HepG2 (cell line): ENCODE measurements around the gene FAIM2.

Experiments
- ARID2 ChIP-seq: sonication (generic); formaldehyde crosslinking; IDR thresholded peaks from 2 replicates; pipeline ENCODE4 v1.8.1; 2022; ENCODE audit warnings: mild to moderate bottlenecking, missing genetic modification reagents, borderline replicate concordance
- CEBPB ChIP-seq: IDR thresholded peaks from 2 replicates; pipeline ENCODE4 v1.6.1; 2011; ENCODE audit warnings: low read depth, low read length, improper control_type of control experiment, borderline replicate concordance
- ERF ChIP-seq: IDR thresholded peaks from 2 replicates; pipeline ENCODE4 v1.6.1; 2018; ENCODE audit warnings: missing biosample characterization, missing genetic modification reagents
- GABPA ChIP-seq, 2 experiments: IDR thresholded peaks; 2 replicates each; pipeline ENCODE4 v1.6.1; 2011 to 2016; ENCODE audit warnings: low read depth in 2 of 2, low read length in 1 of 2, missing biosample characterization in 1 of 2, missing genetic modification characterization in 1 of 2
- GABPB1 ChIP-seq: IDR thresholded peaks from 2 replicates; pipeline ENCODE4 v1.6.1; 2016; ENCODE audit warnings: mild to moderate bottlenecking, missing genetic modification reagents, moderate library complexity, missing compliant biosample characterization
- KLF12 ChIP-seq: sonication (generic); formaldehyde crosslinking; IDR thresholded peaks from 2 replicates; pipeline ENCODE4 v1.4.0; 2020; ENCODE audit warnings: missing genetic modification reagents, borderline replicate concordance
- POLR2AphosphoS5 ChIP-seq: IDR thresholded peaks from 2 replicates; pipeline ENCODE4 v1.6.1; 2012; ENCODE audit warnings: low read depth, low read length
- ZHX1 ChIP-seq: sonication (generic); formaldehyde crosslinking; IDR thresholded peaks from 2 replicates; pipeline ENCODE4 v1.8.1; 2022; ENCODE audit warnings: low read depth, mild to moderate bottlenecking, missing genetic modification reagents
- ZNF740 ChIP-seq: sonication (generic); formaldehyde crosslinking; IDR thresholded peaks from 2 replicates; pipeline ENCODE4 v1.4.0; 2020; ENCODE audit warnings: missing genetic modification reagents

- TF ChIP-seq KLF12 (CRISPR knock-in tag): no peak
- no peak for TF ChIP-seq POLR2AphosphoS5
- TF ChIP-seq ZNF740: no peak
- TF ChIP-seq ZHX1 (CRISPR knock-in tag): no peak
- TF ChIP-seq GABPB1: no peak
- no peak for TF ChIP-seq CEBPB
- no peak for TF ChIP-seq ARID2 (CRISPR knock-in tag)
- no peak for TF ChIP-seq GABPA (IDR thresholded peaks at IDR 0.05; ENCODE audit: low read depth, low read length)
- no peak for TF ChIP-seq GABPA (CRISPR knock-in tag; IDR thresholded peaks at IDR 0.05; ENCODE audit: low read depth)
- no peak for TF ChIP-seq ERF (CRISPR knock-in tag)
Observed at GRCh38 chr12:49882248-49882850, 21.4 kb downstream of the FAIM2 start.
